CD8-positive, alpha-beta memory T cell (primary cell): ENCODE results near the gene IZUMO4. TPM values are rescaled to one million over a fixed set of nuclear protein-coding genes. Genes with fewer than 3 reads are reported as not detected.

ENCODE experiments used
- CTCF ChIA-PET: fragments of 350-600 bp; sonication (Branson Sonifier 250); formaldehyde crosslinking; loops from one replicate; lab custom pipeline; 2021; ENCODE audit warnings: antibody characterized with exemption; lab: Charles Lee
- POLR2A ChIA-PET: fragments of 350-600 bp; sonication (Branson Sonifier 250); formaldehyde crosslinking; loops from one replicate; lab custom pipeline; 2021; ENCODE audit warnings: antibody characterized with exemption; lab: Charles Lee
- DNase-seq, 5 donors: peaks; one replicate each; pipeline versions ENCODE4 v3.0.0 to v3.0.0-alpha.2; 2020 to 2022; ENCODE audit warnings: mixed read lengths in 1 of 5
- H3K27ac ChIP-seq: one replicate; pipeline ENCODE4 v1.7.0; 2013; ENCODE audit warnings: low read depth, mild to moderate bottlenecking, low read length, moderate library complexity
- H3K27me3 ChIP-seq: 2 replicates; pipeline ENCODE4 v1.7.0; 2013; ENCODE audit warnings: low read length, mild to moderate bottlenecking; ENCODE audit not compliant: insufficient read depth, poor library complexity, severe bottlenecking
- H3K36me3 ChIP-seq: 2 replicates; pipeline ENCODE4 v1.7.0; 2013; ENCODE audit warnings: mild to moderate bottlenecking, low read length, moderate library complexity; ENCODE audit not compliant: insufficient read depth
- H3K4me1 ChIP-seq: 2 replicates; pipeline ENCODE4 v1.7.0; 2013; ENCODE audit warnings: mild to moderate bottlenecking, low read length, moderate library complexity; ENCODE audit not compliant: insufficient read depth
- H3K4me3 ChIP-seq: 2 replicates; pipeline ENCODE4 v1.7.0; 2013; ENCODE audit warnings: mild to moderate bottlenecking, low read length
- H3K9me3 ChIP-seq: 2 replicates; pipeline ENCODE4 v1.7.0; 2013; ENCODE audit warnings: mild to moderate bottlenecking, low read length
- H3K27ac Mint-ChIP-seq, 8 donors: one replicate each; pipeline ENCODE4 v1.8.0; 2020 to 2021; ENCODE audit warnings: mixed read lengths in 8 of 8, mild to moderate bottlenecking in 6 of 8, inconsistent platforms in 3 of 8, moderate library complexity in 3 of 8
- H3K27me3 Mint-ChIP-seq, 2 donors: one replicate each; pipeline ENCODE4 v1.8.0; 2020 to 2021; ENCODE audit warnings: mixed read lengths in 2 of 2, mild to moderate bottlenecking in 1 of 2, moderate library complexity in 1 of 2
- H3K36me3 Mint-ChIP-seq, 3 donors: one replicate each; pipeline ENCODE4 v1.8.0; 2020 to 2021; ENCODE audit warnings: mixed read lengths in 3 of 3, inconsistent platforms in 1 of 3, mild to moderate bottlenecking in 1 of 3
- H3K4me1 Mint-ChIP-seq, 3 donors: one replicate each; pipeline ENCODE4 v1.8.0; 2020 to 2021; ENCODE audit warnings: mixed read lengths in 3 of 3, inconsistent platforms in 1 of 3, mild to moderate bottlenecking in 1 of 3
- H3K4me3 Mint-ChIP-seq, 7 donors: one replicate each; pipeline ENCODE4 v1.8.0; 2020 to 2021; ENCODE audit warnings: mixed read lengths in 7 of 7, mild to moderate bottlenecking in 6 of 7, moderate library complexity in 4 of 7, inconsistent platforms in 2 of 7
- H3K9me3 Mint-ChIP-seq, 5 donors: one replicate each; pipeline ENCODE4 v1.8.0; 2020 to 2022; ENCODE audit warnings: mixed read lengths in 5 of 5, mild to moderate bottlenecking in 3 of 5, moderate library complexity in 2 of 5, inconsistent platforms in 1 of 5
- polyA plus RNA-seq: library from polyadenylated mRNA; unstranded; fragments of 300-500 nt; fragmentation: Illumina TruSeq; gene quantifications from one replicate; pipeline ENCODE4 v1.2.3, GENCODE V29; 2021
- total RNA-seq, 2 experiments: library from RNA; stranded (reverse); gene quantifications; one replicate each; pipeline ENCODE4 v1.2.3, GENCODE V29; 2021

Gene IZUMO4
- total and polyA plus RNA-seq, 3 experiments from 2014 or later = 0.58 to 9.7 (median 8.9) TPM

- Histone ChIP-seq H3K27me3 (no peaks in the 10 kb centered on the region), H3K27ac (no peak overlapping the region), H3K9me3 (no peaks in the 10 kb centered on the region), H3K36me3 (peaks cover 49% of the 10 kb centered on the region), H3K4me3 (no peak overlapping the region), H3K4me1 (peaks cover 25% of the 10 kb centered on the region)
- peaks cover 5 to 69% (median 14%) of the 10 kb centered on the region in 3 donors for H3K36me3 Mint-ChIP-seq
- no peak for DNase-seq
- peaks cover 18 to 23% (median 21%) of the 10 kb centered on the region in 3 donors for H3K4me1 Mint-ChIP-seq
- H3K9me3 Mint-ChIP-seq = no peaks in the 10 kb centered on the region
- peak overlapping the region; percentile 47 to 89 (median 72) for H3K27ac Mint-ChIP-seq
- H3K4me3 Mint-ChIP-seq = peak overlapping the region in 1 of 7 donors; percentile 43
- H3K27me3 Mint-ChIP-seq = no peaks in the 10 kb centered on the region
- ChIA-PET POLR2A (no interaction called here), CTCF (interaction anchor here (0.7 to 6.8 kb wide), 2 partner anchors 20 to 145 kb away, joined by 3 to 40 read pairs; partner anchors contain the start of gene MOB3A)
Measured at GRCh38 chr19:2072757-2073551, 23.8 kb upstream of the IZUMO4 start.

- Mint-ChIP-seq H3K9me3 (no peaks in the 10 kb centered on the region), H3K4me1 (peaks cover 27 to 41% (median 29%) of the 10 kb centered on the region in 3 donors), H3K36me3 (peaks cover 5 to 89% (median 13%) of the 10 kb centered on the region in 3 donors), H3K27me3 (no peaks in the 10 kb centered on the region), H3K4me3 (peak overlapping the region in 1 of 7 donors; percentile 16), H3K27ac (peak overlapping the region in 3 of 8 donors; percentile 33 to 67 (median 62))
- CTCF ChIA-PET = no interaction called here
- H3K9me3 ChIP-seq = no peaks in the 10 kb centered on the region
- H3K27ac ChIP-seq = no peak overlapping the region
- DNase-seq = no peak
- peaks cover 71% of the 10 kb centered on the region for H3K36me3 ChIP-seq
- peaks cover 43% of the 10 kb centered on the region for H3K4me1 ChIP-seq
- H3K27me3 ChIP-seq = no peaks in the 10 kb centered on the region
- POLR2A ChIA-PET = no interaction called here
- no peak overlapping the region for H3K4me3 ChIP-seq
Measured at GRCh38 chr19:2076526-2076944, 20.2 kb upstream of the IZUMO4 start.

GRCh38 chr19:2077398-2077797, 19.3 kb upstream of the IZUMO4 start:
- Mint-ChIP-seq H3K36me3 (peaks cover 3 to 89% (median 11%) of the 10 kb centered on the region in 3 donors), H3K9me3 (no peaks in the 10 kb centered on the region), H3K27me3 (no peaks in the 10 kb centered on the region), H3K27ac (peak overlapping the region in 3 of 8 donors; percentile 57 to 62 (median 60)), H3K4me1 (peaks cover 34 to 48% (median 35%) of the 10 kb centered on the region in 3 donors), H3K4me3 (peak overlapping the region in 1 of 7 donors; percentile 54)
- no peaks in the 10 kb centered on the region for H3K9me3 ChIP-seq
- H3K36me3 ChIP-seq = peaks cover 66% of the 10 kb centered on the region
- no peak overlapping the region for H3K4me3 ChIP-seq
- H3K27ac ChIP-seq = no peak overlapping the region
- CTCF ChIA-PET = interaction anchor here (1.5 to 1.7 kb wide), 2 partner anchors 8 to 58 kb away, joined by 4 to 7 read pairs; no protein-coding TSS in a partner anchor
- no peaks in the 10 kb centered on the region for H3K27me3 ChIP-seq
- POLR2A ChIA-PET = no interaction called here
- no peak for DNase-seq
- H3K4me1 ChIP-seq = peaks cover 51% of the 10 kb centered on the region

DNA sequence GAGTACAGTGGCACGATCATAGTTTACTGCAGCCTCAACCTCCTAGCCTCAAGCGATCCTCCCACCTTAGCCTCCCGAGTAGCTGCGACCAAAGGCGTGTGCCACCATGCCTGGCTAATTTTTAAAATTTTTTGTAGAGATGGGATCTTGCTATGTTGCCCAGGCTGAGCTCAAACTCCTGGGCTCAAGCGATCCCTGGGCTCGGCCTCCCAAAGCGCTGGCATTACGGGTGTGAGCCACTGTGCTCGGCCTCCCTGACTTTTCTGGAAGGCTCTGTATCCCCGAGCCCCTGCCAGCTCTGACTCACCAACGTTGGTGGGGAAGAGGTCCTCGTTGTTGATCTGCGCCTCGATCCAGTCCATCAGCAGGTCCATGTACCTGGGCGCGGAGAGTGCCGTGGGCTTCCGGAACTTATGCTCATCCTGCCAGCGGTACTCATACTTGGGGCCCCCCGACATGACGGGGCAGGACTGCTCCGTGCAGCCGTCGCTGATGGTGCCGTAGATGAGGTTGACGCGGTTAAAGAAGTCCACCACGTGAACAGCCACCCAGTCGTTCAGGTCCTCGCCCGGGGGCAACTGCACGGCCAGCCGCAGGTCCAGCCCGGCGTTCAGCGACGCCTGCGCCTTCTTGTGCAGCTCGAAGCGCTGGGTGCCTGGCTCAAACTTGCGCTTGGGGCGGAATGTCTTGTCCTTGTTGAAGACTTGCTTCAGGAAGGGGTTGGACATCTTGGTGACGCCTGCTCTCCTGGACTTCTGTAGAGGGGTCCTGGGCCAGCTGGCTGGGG, 18.7 kb upstream of the IZUMO4 start:
- H3K36me3 ChIP-seq = peaks cover 60% of the 10 kb centered on the region
- no peak overlapping the region for H3K27ac ChIP-seq
- Mint-ChIP-seq H3K4me1 (peaks cover 38 to 52% (median 41%) of the 10 kb centered on the region in 3 donors), H3K36me3 (peaks cover 0 to 86% (median 8%) of the 10 kb centered on the region in 3 donors), H3K9me3 (no peaks in the 10 kb centered on the region), H3K4me3 (peak overlapping the region in 2 of 7 donors; percentile 68 to 94), H3K27ac (peak overlapping the region in 2 of 8 donors; percentile 26 to 60), H3K27me3 (no peaks in the 10 kb centered on the region)
- no peaks in the 10 kb centered on the region for H3K27me3 ChIP-seq
- H3K9me3 ChIP-seq = no peaks in the 10 kb centered on the region
- DNase-seq = no peak
- ChIA-PET POLR2A (no interaction called here), CTCF (interaction anchor here (1.0 to 1.7 kb wide), 3 partner anchors 9 to 148 kb away, joined by 3 to 7 read pairs (median 4); no protein-coding TSS in a partner anchor)
- H3K4me1 ChIP-seq = peaks cover 58% of the 10 kb centered on the region
- no peak overlapping the region for H3K4me3 ChIP-seq

DNA sequence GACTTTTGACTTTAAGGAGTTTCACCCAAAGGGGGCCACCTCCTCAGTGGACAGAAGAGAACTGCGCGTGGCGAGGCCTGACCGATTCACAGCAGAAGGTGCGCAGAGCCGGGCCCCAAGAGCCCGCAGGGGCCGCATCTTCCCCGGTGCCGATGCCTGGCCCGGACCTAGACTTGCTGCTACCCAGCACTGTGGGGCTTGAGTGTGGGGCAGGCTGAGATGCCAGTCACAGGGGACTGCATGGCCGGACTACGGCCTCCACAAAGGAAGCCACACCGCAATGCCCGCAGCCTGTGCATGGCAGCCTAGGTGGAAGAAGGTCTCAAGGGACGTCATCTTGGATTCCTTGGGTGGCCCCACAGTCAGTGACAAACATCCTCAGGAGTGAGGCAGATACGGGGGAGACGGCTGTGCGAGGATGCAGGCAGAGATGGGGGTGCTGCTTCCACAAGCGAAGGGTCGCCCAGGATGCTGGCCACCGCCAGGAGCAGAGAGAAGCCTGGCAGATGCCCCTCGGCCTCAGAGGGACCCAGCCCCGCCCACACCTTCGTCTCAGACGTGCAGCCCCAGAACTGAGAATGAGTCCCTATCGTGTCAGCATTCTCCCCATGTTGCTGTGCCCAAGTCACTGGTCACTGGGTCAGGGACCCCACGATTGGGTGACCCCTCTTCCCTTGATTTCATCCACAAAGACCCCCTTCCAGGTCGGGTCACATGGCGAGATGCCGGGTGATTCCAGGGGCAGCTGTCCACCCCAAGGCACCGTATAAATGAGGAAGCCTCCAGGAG, 17.4 kb upstream of the IZUMO4 start:
- peak overlapping the region; percentile 18 for H3K27ac ChIP-seq
- H3K4me1 ChIP-seq = peaks cover 58% of the 10 kb centered on the region
- peaks cover 0 to 84% (median 7%) of the 10 kb centered on the region in 3 donors for H3K36me3 Mint-ChIP-seq
- no peak overlapping the region for H3K4me3 ChIP-seq
- peak overlapping the region in 6 of 8 donors; percentile 53 to 98 (median 90) for H3K27ac Mint-ChIP-seq
- POLR2A ChIA-PET = no interaction called here
- H3K9me3 Mint-ChIP-seq = no peaks in the 10 kb centered on the region
- no peaks in the 10 kb centered on the region for H3K27me3 ChIP-seq
- peaks cover 43 to 57% (median 44%) of the 10 kb centered on the region in 3 donors for H3K4me1 Mint-ChIP-seq
- H3K9me3 ChIP-seq = no peaks in the 10 kb centered on the region
- CTCF ChIA-PET = interaction anchor here (1.5 to 1.7 kb wide), 2 partner anchors 10 to 60 kb away, joined by 4 to 7 read pairs; no protein-coding TSS in a partner anchor
- peak overlapping the region in 6 of 7 donors; percentile 52 to 99 (median 96) for H3K4me3 Mint-ChIP-seq
- H3K27me3 Mint-ChIP-seq = no peaks in the 10 kb centered on the region
- DNase-seq = no peak
- peaks cover 48% of the 10 kb centered on the region for H3K36me3 ChIP-seq

DNA sequence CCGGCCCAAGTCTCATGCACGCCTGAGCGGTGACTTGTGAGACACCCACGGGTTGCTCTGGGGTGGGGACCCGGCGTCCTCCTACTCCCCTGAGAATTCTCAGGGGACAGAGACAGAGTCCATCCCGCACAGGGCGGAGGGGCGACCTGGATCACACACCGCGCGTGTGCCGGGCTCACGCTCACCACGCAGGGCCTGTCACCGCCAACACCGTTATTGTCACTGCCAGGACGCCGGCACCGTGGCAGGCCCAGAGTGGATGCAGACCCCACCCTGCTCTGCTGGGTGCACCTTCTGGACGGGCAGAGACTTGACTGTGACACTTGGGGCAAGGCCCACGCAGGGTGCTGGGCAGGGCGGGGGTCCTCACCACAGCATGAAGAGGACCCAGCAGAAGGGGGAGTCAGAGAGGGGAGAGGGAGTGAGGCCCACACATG, 16.8 kb upstream of the IZUMO4 start:
- Mint-ChIP-seq H3K36me3 (peaks cover 0 to 84% (median 6%) of the 10 kb centered on the region in 3 donors), H3K4me1 (peaks cover 42 to 56% (median 43%) of the 10 kb centered on the region in 3 donors), H3K9me3 (no peaks in the 10 kb centered on the region), H3K27me3 (peaks cover 0 to 3% of the 10 kb centered on the region in 2 donors), H3K27ac (peak overlapping the region; percentile 50 to 99 (median 90)), H3K4me3 (peak overlapping the region; percentile 52 to 99 (median 94))
- Histone ChIP-seq H3K4me3 (no peak overlapping the region), H3K9me3 (no peaks in the 10 kb centered on the region), H3K4me1 (peaks cover 55% of the 10 kb centered on the region), H3K27ac (no peak overlapping the region), H3K27me3 (no peaks in the 10 kb centered on the region), H3K36me3 (peaks cover 48% of the 10 kb centered on the region)
- POLR2A ChIA-PET = no interaction called here
- CTCF ChIA-PET = no interaction called here
- DNase-seq = no peak

DNA sequence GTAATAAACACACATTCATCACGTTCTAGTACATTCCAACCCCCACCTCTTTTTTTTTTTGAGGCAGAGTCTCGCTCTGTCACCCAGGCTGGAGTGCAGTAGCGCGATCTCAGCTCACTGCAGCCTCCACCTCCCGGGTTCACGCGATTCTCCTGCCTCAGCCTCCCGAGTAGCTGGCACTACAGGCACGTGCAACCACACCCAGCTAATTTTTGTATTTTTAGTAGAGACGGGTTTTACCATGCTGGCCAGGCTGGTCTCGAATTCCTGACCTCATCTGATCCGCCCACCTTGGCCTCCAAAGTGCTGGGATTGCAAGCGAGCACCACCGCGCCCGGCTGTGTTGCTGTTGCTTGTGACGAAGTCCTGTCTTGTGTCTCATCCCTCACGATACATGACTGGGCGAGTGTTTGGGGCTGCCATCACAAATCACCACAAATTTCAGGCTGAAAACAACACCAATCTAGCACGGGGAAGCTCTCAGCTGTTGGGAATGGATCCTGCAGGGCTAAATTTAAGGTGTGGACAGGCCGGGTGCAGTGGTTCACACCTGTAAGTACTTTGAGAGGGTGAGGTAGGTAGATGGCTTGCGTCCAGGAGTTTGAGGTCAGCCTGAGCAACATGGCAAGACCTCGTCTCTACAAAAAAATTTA, 16.3 kb upstream of the IZUMO4 start:
- H3K27me3 ChIP-seq = no peaks in the 10 kb centered on the region
- H3K27ac Mint-ChIP-seq = peak overlapping the region; percentile 71 to 100 (median 98)
- H3K36me3 ChIP-seq = peaks cover 43% of the 10 kb centered on the region
- peaks cover 51% of the 10 kb centered on the region for H3K4me1 ChIP-seq
- peaks cover 4 to 84% (median 6%) of the 10 kb centered on the region in 3 donors for H3K36me3 Mint-ChIP-seq
- H3K4me3 ChIP-seq = peak overlapping the region; percentile 29
- no peaks in the 10 kb centered on the region for H3K9me3 ChIP-seq
- H3K4me3 Mint-ChIP-seq = peak overlapping the region; percentile 56 to 99 (median 94)
- H3K4me1 Mint-ChIP-seq = peaks cover 46 to 61% (median 48%) of the 10 kb centered on the region in 3 donors
- peak overlapping the region; percentile 16 for H3K27ac ChIP-seq
- ChIA-PET POLR2A (no interaction called here), CTCF (interaction anchor here (6.2 kb wide), 1 partner anchor 11 kb away, joined by 49 read pairs; no protein-coding TSS in a partner anchor)
- peaks cover 0 to 7% of the 10 kb centered on the region in 2 donors for H3K27me3 Mint-ChIP-seq
- H3K9me3 Mint-ChIP-seq = peaks cover 0 to 3% (median 2%) of the 10 kb centered on the region in 5 donors
- DNase-seq = no peak
